Neural cell (in vitro differentiated cells): ENCODE results near the gene UBE2Q1.

ENCODE experiments used
- EP300 ChIP-seq: fragments of 450-650 bp; conservative IDR thresholded peaks from 2 replicates; pipeline ENCODE4 v1.6.1; 2014; ENCODE audit warnings: antibody characterized with exemption, mild to moderate bottlenecking, moderate library complexity; ENCODE audit not compliant: poor library complexity, severe bottlenecking
- EZH2 ChIP-seq: fragments of 200-600, 300-800 bp; shearing (Covaris generic), sonication (generic); IDR thresholded peaks from 2 replicates; pipeline ENCODE4 v1.6.1; 2014; ENCODE audit warnings: antibody characterized with exemption, low read length, borderline replicate concordance, mild to moderate bottlenecking; ENCODE audit not compliant: insufficient read depth, poor library complexity, severe bottlenecking
- POLR2AphosphoS5 ChIP-seq: IDR thresholded peaks from 2 replicates; pipeline ENCODE4 v1.6.1; 2012
- RAD21 ChIP-seq: fragments of 450-650 bp; conservative IDR thresholded peaks from 2 replicates; pipeline ENCODE4 v1.6.1; 2014; ENCODE audit warnings: antibody characterized with exemption, mild to moderate bottlenecking, moderate library complexity
- SMC3 ChIP-seq: fragments of 450-650 bp; conservative IDR thresholded peaks from 2 replicates; pipeline ENCODE4 v1.6.1; 2014; ENCODE audit warnings: antibody characterized with exemption, mild to moderate bottlenecking, moderate library complexity; ENCODE audit not compliant: poor library complexity
- TAF1 ChIP-seq: IDR thresholded peaks from 2 replicates; pipeline ENCODE4 v1.6.1; 2012; ENCODE audit warnings: low read depth
- TF ChIP-seq, protein P1 (sequence below): fragments of 450-650 bp; IDR thresholded peaks from 2 replicates; pipeline ENCODE4 v1.5.1; 2014; ENCODE audit warnings: antibody characterized with exemption, mild to moderate bottlenecking, moderate library complexity; ENCODE audit not compliant: poor library complexity, severe bottlenecking
- TF ChIP-seq, protein P2 (sequence below): IDR thresholded peaks from 2 replicates; pipeline ENCODE4 v1.6.1; 2012; ENCODE audit warnings: borderline replicate concordance

DNA sequence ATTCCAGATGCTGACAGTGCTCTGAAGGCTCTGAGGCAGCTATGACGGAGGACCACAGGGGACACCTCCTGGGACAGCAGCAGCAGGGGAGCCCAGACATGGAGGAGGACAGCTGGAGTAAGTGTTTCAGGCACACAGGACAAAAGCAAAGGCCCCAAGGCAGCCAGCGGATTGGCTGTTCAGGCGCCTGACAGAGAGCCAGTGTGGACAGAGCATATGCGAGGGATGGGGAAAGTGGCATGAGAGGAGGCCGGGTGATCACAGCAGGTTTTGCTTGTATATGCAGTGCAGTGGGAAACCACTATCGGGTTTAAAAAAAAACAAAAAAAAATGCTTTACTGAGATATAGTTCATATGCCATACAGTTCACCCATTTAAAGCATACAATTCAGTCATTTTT lies 28.2 kb upstream of the UBE2Q1 start:
- TF ChIP-seq, protein P1, sequence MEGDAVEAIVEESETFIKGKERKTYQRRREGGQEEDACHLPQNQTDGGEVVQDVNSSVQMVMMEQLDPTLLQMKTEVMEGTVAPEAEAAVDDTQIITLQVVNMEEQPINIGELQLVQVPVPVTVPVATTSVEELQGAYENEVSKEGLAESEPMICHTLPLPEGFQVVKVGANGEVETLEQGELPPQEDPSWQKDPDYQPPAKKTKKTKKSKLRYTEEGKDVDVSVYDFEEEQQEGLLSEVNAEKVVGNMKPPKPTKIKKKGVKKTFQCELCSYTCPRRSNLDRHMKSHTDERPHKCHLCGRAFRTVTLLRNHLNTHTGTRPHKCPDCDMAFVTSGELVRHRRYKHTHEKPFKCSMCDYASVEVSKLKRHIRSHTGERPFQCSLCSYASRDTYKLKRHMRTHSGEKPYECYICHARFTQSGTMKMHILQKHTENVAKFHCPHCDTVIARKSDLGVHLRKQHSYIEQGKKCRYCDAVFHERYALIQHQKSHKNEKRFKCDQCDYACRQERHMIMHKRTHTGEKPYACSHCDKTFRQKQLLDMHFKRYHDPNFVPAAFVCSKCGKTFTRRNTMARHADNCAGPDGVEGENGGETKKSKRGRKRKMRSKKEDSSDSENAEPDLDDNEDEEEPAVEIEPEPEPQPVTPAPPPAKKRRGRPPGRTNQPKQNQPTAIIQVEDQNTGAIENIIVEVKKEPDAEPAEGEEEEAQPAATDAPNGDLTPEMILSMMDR = no peak
- TF ChIP-seq EZH2 (no peak), POLR2AphosphoS5 (no peak), RAD21 (no peak), SMC3 (no peak), EP300 (no peak), TAF1 (no peak)
- TF ChIP-seq, protein P2, sequence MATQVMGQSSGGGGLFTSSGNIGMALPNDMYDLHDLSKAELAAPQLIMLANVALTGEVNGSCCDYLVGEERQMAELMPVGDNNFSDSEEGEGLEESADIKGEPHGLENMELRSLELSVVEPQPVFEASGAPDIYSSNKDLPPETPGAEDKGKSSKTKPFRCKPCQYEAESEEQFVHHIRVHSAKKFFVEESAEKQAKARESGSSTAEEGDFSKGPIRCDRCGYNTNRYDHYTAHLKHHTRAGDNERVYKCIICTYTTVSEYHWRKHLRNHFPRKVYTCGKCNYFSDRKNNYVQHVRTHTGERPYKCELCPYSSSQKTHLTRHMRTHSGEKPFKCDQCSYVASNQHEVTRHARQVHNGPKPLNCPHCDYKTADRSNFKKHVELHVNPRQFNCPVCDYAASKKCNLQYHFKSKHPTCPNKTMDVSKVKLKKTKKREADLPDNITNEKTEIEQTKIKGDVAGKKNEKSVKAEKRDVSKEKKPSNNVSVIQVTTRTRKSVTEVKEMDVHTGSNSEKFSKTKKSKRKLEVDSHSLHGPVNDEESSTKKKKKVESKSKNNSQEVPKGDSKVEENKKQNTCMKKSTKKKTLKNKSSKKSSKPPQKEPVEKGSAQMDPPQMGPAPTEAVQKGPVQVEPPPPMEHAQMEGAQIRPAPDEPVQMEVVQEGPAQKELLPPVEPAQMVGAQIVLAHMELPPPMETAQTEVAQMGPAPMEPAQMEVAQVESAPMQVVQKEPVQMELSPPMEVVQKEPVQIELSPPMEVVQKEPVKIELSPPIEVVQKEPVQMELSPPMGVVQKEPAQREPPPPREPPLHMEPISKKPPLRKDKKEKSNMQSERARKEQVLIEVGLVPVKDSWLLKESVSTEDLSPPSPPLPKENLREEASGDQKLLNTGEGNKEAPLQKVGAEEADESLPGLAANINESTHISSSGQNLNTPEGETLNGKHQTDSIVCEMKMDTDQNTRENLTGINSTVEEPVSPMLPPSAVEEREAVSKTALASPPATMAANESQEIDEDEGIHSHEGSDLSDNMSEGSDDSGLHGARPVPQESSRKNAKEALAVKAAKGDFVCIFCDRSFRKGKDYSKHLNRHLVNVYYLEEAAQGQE = no peak
